Dendritic cell treated with granulocyte-macrophage colony-stimulating factor and Interleukin-4, amounts not matched to agents 40 ng/mL and 50 ng/mL, for 4 days (primary cell): ENCODE measurements around the gene MALT1.

ENCODE experiments used
- H3K27ac Mint-ChIP-seq: one replicate; pipeline ENCODE4 v1.8.0; 2022; ENCODE audit warnings: mild to moderate bottlenecking, mixed read lengths
- H3K27me3 Mint-ChIP-seq: one replicate; pipeline ENCODE4 v1.8.0; 2022; ENCODE audit warnings: mild to moderate bottlenecking, mixed read lengths
- H3K36me3 Mint-ChIP-seq: one replicate; pipeline ENCODE4 v1.8.0; 2022; ENCODE audit warnings: low read depth, mixed read lengths
- H3K4me1 Mint-ChIP-seq: one replicate; pipeline ENCODE4 v1.8.0; 2022; ENCODE audit warnings: low read depth, mixed read lengths
- H3K4me3 Mint-ChIP-seq: one replicate; pipeline ENCODE4 v1.8.0; 2022; ENCODE audit warnings: mild to moderate bottlenecking, moderate library complexity, mixed read lengths
- H3K9me3 Mint-ChIP-seq: one replicate; pipeline ENCODE4 v1.8.0; 2022; ENCODE audit warnings: mixed read lengths
- intact Hi-C: fragments of 100-400 bp; cut with micrococcal nuclease; formaldehyde crosslinking; loops from one replicate; pipeline ENCODE4 v1.15.0; 2022

MALT1 gene

DNA sequence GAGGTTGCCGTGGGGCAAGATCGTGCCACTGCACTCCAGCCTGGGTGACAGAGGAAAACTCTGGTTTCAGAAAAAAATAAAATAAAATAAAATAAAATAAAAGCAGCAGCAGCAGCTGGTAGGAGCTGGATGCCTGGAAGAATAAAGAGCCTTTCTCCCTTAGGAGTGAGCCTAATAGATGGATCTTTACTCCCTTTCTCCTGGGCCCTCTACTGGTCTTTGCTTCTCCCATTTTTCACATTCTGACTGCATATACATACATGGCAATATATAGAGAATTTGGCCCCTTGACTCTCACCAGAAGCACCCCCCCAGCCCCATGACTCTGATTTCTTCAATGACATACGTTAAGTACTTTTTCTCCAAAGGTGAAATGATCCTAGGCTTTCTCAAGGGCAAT is 9.8 kb upstream of the MALT1 start:
- Mint-ChIP-seq H3K36me3 (no peaks in the 10 kb centered on the region), H3K4me3 (no peak overlapping the region), H3K9me3 (no peaks in the 10 kb centered on the region), H3K27ac (no peak overlapping the region), H3K27me3 (no peaks in the 10 kb centered on the region), H3K4me1 (peaks cover 40% of the 10 kb centered on the region)
- intact Hi-C loops: no loop called here

- Mint-ChIP-seq H3K4me1 (peaks cover 34% of the 10 kb centered on the region), H3K4me3 (no peak overlapping the region), H3K9me3 (no peaks in the 10 kb centered on the region), H3K36me3 (no peaks in the 10 kb centered on the region), H3K27ac (no peak overlapping the region), H3K27me3 (peaks cover under 1% of the 10 kb centered on the region)
- intact Hi-C loops: no loop called here
Measured at GRCh38 chr18:58662118-58662517, 9.1 kb upstream of the MALT1 start.

DNA sequence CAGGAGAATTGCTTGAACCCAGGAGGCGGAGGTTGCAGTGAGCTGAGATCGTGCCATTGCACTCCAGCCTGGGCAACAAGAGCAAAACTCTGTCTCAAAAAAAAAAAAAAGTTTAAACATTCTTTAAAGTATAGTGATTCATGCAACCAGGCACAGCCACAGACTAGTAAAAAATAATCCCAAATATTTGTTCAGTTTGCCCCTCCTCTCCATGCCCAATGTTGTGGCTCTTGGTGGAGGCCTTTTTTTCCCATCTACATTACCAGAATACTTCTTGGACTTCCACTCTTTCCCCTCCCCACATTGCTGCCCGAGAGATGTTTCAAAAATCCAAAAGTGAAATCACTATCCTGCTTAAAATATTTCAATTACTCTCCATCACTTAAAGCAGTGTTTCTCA is 5.1 kb upstream of the MALT1 start:
- Mint-ChIP-seq H3K9me3 (no peaks in the 10 kb centered on the region), H3K4me3 (no peak overlapping the region), H3K27ac (no peak overlapping the region), H3K36me3 (no peaks in the 10 kb centered on the region), H3K4me1 (peaks cover 32% of the 10 kb centered on the region), H3K27me3 (peaks cover 4% of the 10 kb centered on the region)
- intact Hi-C loops: no loop called here

GRCh38 chr18:58668211-58668610 is 3.1 kb upstream of the MALT1 start:
- H3K9me3 Mint-ChIP-seq: no peaks in the 10 kb centered on the region
- H3K36me3 Mint-ChIP-seq: peaks cover 7% of the 10 kb centered on the region
- intact Hi-C loops: no loop called here
- peaks cover 4% of the 10 kb centered on the region for H3K27me3 Mint-ChIP-seq
- no peak overlapping the region for H3K4me3 Mint-ChIP-seq
- H3K4me1 Mint-ChIP-seq: peaks cover 34% of the 10 kb centered on the region
- H3K27ac Mint-ChIP-seq: no peak overlapping the region

- no peak overlapping the region for H3K27ac Mint-ChIP-seq
- peaks cover 41% of the 10 kb centered on the region for H3K4me1 Mint-ChIP-seq
- no peak overlapping the region for H3K4me3 Mint-ChIP-seq
- H3K9me3 Mint-ChIP-seq: no peaks in the 10 kb centered on the region
- H3K36me3 Mint-ChIP-seq: peaks cover 14% of the 10 kb centered on the region
- intact Hi-C loops: no loop called here
- H3K27me3 Mint-ChIP-seq: peaks cover 4% of the 10 kb centered on the region
Measured at GRCh38 chr18:58668897-58669296, 2.4 kb upstream of the MALT1 start.

- intact Hi-C loops: loop anchor here (2.0 kb wide), 1 partner anchor 135 kb away; no protein-coding TSS in a partner anchor
- Mint-ChIP-seq H3K4me1 (peaks cover 47% of the 10 kb centered on the region), H3K9me3 (no peaks in the 10 kb centered on the region), H3K36me3 (peaks cover 21% of the 10 kb centered on the region), H3K4me3 (no peak overlapping the region), H3K27me3 (peaks cover 4% of the 10 kb centered on the region), H3K27ac (no peak overlapping the region)
Measured at GRCh38 chr18:58669731-58670378, 1.4 kb upstream of the MALT1 start.

GRCh38 chr18:58670404-58671110 is 708 bp upstream of the MALT1 start:
- peak overlapping the region; percentile 91 for H3K27ac Mint-ChIP-seq
- peaks cover 4% of the 10 kb centered on the region for H3K27me3 Mint-ChIP-seq
- H3K4me3 Mint-ChIP-seq: peak overlapping the region; percentile 88
- peaks cover 43% of the 10 kb centered on the region for H3K4me1 Mint-ChIP-seq
- no peaks in the 10 kb centered on the region for H3K9me3 Mint-ChIP-seq
- H3K36me3 Mint-ChIP-seq: peaks cover 22% of the 10 kb centered on the region
- intact Hi-C loops: loop anchor here (2.0 kb wide), 1 partner anchor 136 kb away; no protein-coding TSS in a partner anchor

DNA sequence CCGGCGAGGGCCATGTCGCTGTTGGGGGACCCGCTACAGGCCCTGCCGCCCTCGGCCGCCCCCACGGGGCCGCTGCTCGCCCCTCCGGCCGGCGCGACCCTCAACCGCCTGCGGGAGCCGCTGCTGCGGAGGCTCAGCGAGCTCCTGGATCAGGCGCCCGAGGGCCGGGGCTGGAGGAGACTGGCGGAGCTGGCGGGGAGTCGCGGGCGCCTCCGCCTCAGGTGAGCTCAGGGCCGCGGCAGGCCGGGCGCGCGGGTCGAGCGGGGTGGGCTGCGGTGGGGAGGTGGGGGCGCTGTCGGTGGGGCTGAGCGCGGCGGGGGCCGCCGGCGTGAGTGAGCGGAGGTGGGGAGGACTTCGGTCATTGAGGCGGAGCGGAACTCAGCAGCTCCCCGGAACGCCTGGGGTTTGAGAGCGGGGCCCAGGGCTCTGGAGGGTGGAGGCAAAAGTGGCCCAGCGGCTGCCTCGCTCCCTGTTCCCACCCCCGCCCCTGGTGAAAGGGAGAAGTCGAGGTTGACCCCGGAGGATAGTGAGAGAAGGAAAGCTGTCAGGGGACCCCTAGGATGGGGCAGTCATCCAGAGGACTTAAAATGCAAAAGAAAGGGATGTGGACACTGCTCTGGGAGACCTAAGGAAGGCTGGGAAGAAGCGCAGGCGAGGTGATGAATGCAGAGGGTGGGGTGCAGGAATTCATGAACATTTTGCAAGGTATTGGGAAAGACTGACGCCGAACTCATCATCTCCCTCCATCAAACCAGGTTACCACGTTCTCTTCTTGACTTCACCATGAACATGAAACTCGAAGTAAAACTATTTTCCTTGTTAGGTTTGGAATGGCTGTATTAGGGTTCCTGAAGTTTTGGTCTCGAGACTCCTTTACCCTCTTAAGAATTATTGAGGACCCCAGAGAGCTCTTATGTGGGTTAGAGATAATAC is 633 bp downstream of the MALT1 start:
- Mint-ChIP-seq H3K4me1 (peaks cover 51% of the 10 kb centered on the region), H3K27me3 (peaks cover 4% of the 10 kb centered on the region), H3K4me3 (peak overlapping the region; percentile 88), H3K9me3 (no peaks in the 10 kb centered on the region), H3K27ac (peak overlapping the region; percentile 91), H3K36me3 (peaks cover 32% of the 10 kb centered on the region)
- intact Hi-C loops: loop anchor here (2.0 kb wide), 1 partner anchor 137 kb away; no protein-coding TSS in a partner anchor

DNA sequence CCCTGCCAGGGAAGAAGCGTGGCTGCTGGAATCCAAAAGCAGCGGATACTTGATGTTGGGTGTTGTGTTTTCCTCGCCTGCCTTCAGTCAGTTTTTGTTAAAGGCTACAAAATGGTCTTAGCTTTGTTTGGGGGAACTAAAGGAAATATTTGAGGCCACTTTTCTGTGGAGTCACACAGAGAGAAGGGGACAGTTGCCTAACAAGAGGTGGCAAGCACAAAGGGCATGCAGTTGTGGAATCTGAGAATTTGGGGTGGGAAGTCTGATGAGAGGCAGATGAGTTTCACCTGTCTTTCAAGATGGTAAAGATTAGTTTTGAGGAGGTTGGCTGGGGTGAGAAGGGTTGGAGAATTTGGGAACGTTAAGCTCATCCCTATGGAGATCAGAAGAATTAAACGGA is 2.9 kb downstream of the MALT1 start:
- no peak overlapping the region for H3K4me3 Mint-ChIP-seq
- H3K27me3 Mint-ChIP-seq: no peaks in the 10 kb centered on the region
- intact Hi-C loops: no loop called here
- no peaks in the 10 kb centered on the region for H3K9me3 Mint-ChIP-seq
- no peak overlapping the region for H3K27ac Mint-ChIP-seq
- H3K4me1 Mint-ChIP-seq: peaks cover 44% of the 10 kb centered on the region
- H3K36me3 Mint-ChIP-seq: peaks cover 32% of the 10 kb centered on the region

GRCh38 chr18:58674863-58675472 is 3.7 kb downstream of the MALT1 start:
- no peaks in the 10 kb centered on the region for H3K9me3 Mint-ChIP-seq
- H3K4me1 Mint-ChIP-seq: peaks cover 37% of the 10 kb centered on the region
- H3K36me3 Mint-ChIP-seq: peaks cover 32% of the 10 kb centered on the region
- intact Hi-C loops: no loop called here
- no peak overlapping the region for H3K4me3 Mint-ChIP-seq
- no peaks in the 10 kb centered on the region for H3K27me3 Mint-ChIP-seq
- H3K27ac Mint-ChIP-seq: no peak overlapping the region

GRCh38 chr18:58676270-58676669 is 5.0 kb downstream of the MALT1 start:
- Mint-ChIP-seq H3K4me1 (peaks cover 31% of the 10 kb centered on the region), H3K4me3 (no peak overlapping the region), H3K9me3 (no peaks in the 10 kb centered on the region), H3K36me3 (peaks cover 37% of the 10 kb centered on the region), H3K27ac (no peak overlapping the region), H3K27me3 (no peaks in the 10 kb centered on the region)
- intact Hi-C loops: no loop called here

- H3K4me3 Mint-ChIP-seq: no peak overlapping the region
- no peaks in the 10 kb centered on the region for H3K9me3 Mint-ChIP-seq
- peaks cover 27% of the 10 kb centered on the region for H3K4me1 Mint-ChIP-seq
- H3K36me3 Mint-ChIP-seq: peaks cover 37% of the 10 kb centered on the region
- H3K27ac Mint-ChIP-seq: peak overlapping the region; percentile 69
- H3K27me3 Mint-ChIP-seq: no peaks in the 10 kb centered on the region
- intact Hi-C loops: no loop called here
Measured at GRCh38 chr18:58682429-58683069, 11.3 kb downstream of the MALT1 start.

- intact Hi-C loops: no loop called here
- H3K4me3 Mint-ChIP-seq: no peak overlapping the region
- H3K4me1 Mint-ChIP-seq: peaks cover 25% of the 10 kb centered on the region
- no peak overlapping the region for H3K27ac Mint-ChIP-seq
- peaks cover 59% of the 10 kb centered on the region for H3K36me3 Mint-ChIP-seq
- H3K9me3 Mint-ChIP-seq: no peaks in the 10 kb centered on the region
- no peaks in the 10 kb centered on the region for H3K27me3 Mint-ChIP-seq
Measured at GRCh38 chr18:58687871-58688308, 16.6 kb downstream of the MALT1 start.
